ENCODE results near the gene SMIM22.

The SMIM22 gene

GRCh38 chr16:4754865-4755264 lies 40.3 kb upstream of the SMIM22 start:
- 0 out of 2 replicates have a peak, but pooled peaks cover 5% of the 10 kb centered on the region for H3K36me3 ChIP-seq (ENCODE audit: low read length)
- no peak overlapping the region for H3K4me2 ChIP-seq (ENCODE audit: low read depth, low read length, poor library complexity, severe bottlenecking)
- H3K4me3 ChIP-seq (ENCODE audit: insufficient read depth, low read length, poor library complexity, severe bottlenecking): no peak overlapping the region
- no peaks in the 10 kb centered on the region for H3K9me3 ChIP-seq (ENCODE audit: insufficient read depth, low read length)
- no peaks in the 10 kb centered on the region for H3F3A ChIP-seq (ENCODE audit: insufficient read depth)
- no peaks in the 10 kb centered on the region for H3K79me2 ChIP-seq (ENCODE audit: insufficient read depth, low read length)
- no peak overlapping the region for H2AFZ ChIP-seq (ENCODE audit: low read depth, low read length, severe bottlenecking)
- TF ChIP-seq CTCF (IDR thresholded peaks at IDR 0.05; ENCODE audit: insufficient read depth, low read length, poor library complexity, severe bottlenecking) (no peak), EZH2phosphoT487 (conservative IDR thresholded peaks at IDR 0.05; ENCODE audit: low read length) (no peak)
- no peaks in the 10 kb centered on the region for H3K27me3 ChIP-seq (ENCODE audit: low read length)
- no peaks in the 10 kb centered on the region for H4K20me1 ChIP-seq (ENCODE audit: low read depth, low read length)
- no peaks in the 10 kb centered on the region for H3K9me2 ChIP-seq (replicated peaks; ENCODE audit: insufficient read depth, low read length)
- H3K9ac ChIP-seq (ENCODE audit: low read length): no peak overlapping the region
- H3K27ac ChIP-seq (ENCODE audit: low read depth, low read length): no peak overlapping the region

GRCh38 chr16:4755687-4756086 lies 39.5 kb upstream of the SMIM22 start:
- no peaks in the 10 kb centered on the region for H3K27me3 ChIP-seq (ENCODE audit: low read length)
- no peak overlapping the region for H3K4me3 ChIP-seq (ENCODE audit: insufficient read depth, low read length, poor library complexity, severe bottlenecking)
- H3K36me3 ChIP-seq (ENCODE audit: low read length): 0 out of 2 replicates have a peak, but pooled peaks cover 5% of the 10 kb centered on the region
- no peaks in the 10 kb centered on the region for H3K9me2 ChIP-seq (replicated peaks; ENCODE audit: insufficient read depth, low read length)
- H3K27ac ChIP-seq (ENCODE audit: low read depth, low read length): no peak overlapping the region
- no peak overlapping the region for H3K4me2 ChIP-seq (ENCODE audit: low read depth, low read length, poor library complexity, severe bottlenecking)
- no peaks in the 10 kb centered on the region for H4K20me1 ChIP-seq (ENCODE audit: low read depth, low read length)
- no peak overlapping the region for H2AFZ ChIP-seq (ENCODE audit: low read depth, low read length, severe bottlenecking)
- no peaks in the 10 kb centered on the region for H3K9me3 ChIP-seq (ENCODE audit: insufficient read depth, low read length)
- TF ChIP-seq EZH2phosphoT487 (conservative IDR thresholded peaks at IDR 0.05; ENCODE audit: low read length): no peak
- TF ChIP-seq CTCF (IDR thresholded peaks at IDR 0.05; ENCODE audit: insufficient read depth, low read length, poor library complexity, severe bottlenecking): no peak
- no peak overlapping the region for H3K9ac ChIP-seq (ENCODE audit: low read length)
- no peaks in the 10 kb centered on the region for H3K79me2 ChIP-seq (ENCODE audit: insufficient read depth, low read length)
- H3F3A ChIP-seq (ENCODE audit: insufficient read depth): no peaks in the 10 kb centered on the region

GRCh38 chr16:4760221-4760910 lies 34.8 kb upstream of the SMIM22 start:
- Histone ChIP-seq H3K36me3 (ENCODE audit: low read length) (0 out of 2 replicates have a peak, but pooled peaks cover 3% of the 10 kb centered on the region), H3K9me3 (ENCODE audit: insufficient read depth, low read length) (no peaks in the 10 kb centered on the region), H4K20me1 (ENCODE audit: low read depth, low read length) (no peaks in the 10 kb centered on the region), H3K27me3 (ENCODE audit: low read length) (no peaks in the 10 kb centered on the region), H2AFZ (ENCODE audit: low read depth, low read length, severe bottlenecking) (no peak overlapping the region), H3K4me3 (ENCODE audit: insufficient read depth, low read length, poor library complexity, severe bottlenecking) (no peak overlapping the region), H3K79me2 (ENCODE audit: insufficient read depth, low read length) (no peaks in the 10 kb centered on the region), H3K27ac (ENCODE audit: low read depth, low read length) (no peak overlapping the region), H3K9me2 (replicated peaks; ENCODE audit: insufficient read depth, low read length) (no peaks in the 10 kb centered on the region), H3F3A (ENCODE audit: insufficient read depth) (no peaks in the 10 kb centered on the region), H3K4me2 (ENCODE audit: low read depth, low read length, poor library complexity, severe bottlenecking) (no peak overlapping the region), H3K9ac (ENCODE audit: low read length) (no peak overlapping the region)
- TF ChIP-seq EZH2phosphoT487 (conservative IDR thresholded peaks at IDR 0.05; ENCODE audit: low read length) (no peak), CTCF (IDR thresholded peaks at IDR 0.05; ENCODE audit: insufficient read depth, low read length, poor library complexity, severe bottlenecking) (no peak)

Measured in SU-DHL-6 (cell line).